ENCODE results near the gene F8A1.
"Not testable (repeated sequence)": the region's sequence is repeated elsewhere in the genome, so short reads cannot be mapped to it uniquely, and the experiment has no call there.

Gene F8A1

GRCh38 chrX:154890990-154891639 lies 5.0 kb downstream of the F8A1 start:
- H3K4me3 ChIP-seq (ENCODE audit: low read length) = no peak overlapping the region
- no peak for DNase-seq (ENCODE audit: low read depth)
- no peak for TF ChIP-seq CTCF (conservative IDR thresholded peaks at IDR 0.05; ENCODE audit: low read depth, low read length)

GRCh38 chrX:154892296-154892695 lies 6.1 kb downstream of the F8A1 start:
- TF ChIP-seq CTCF (conservative IDR thresholded peaks at IDR 0.05; ENCODE audit: low read depth, low read length) = no peak
- no peak for DNase-seq (ENCODE audit: low read depth)
- H3K4me3 ChIP-seq (ENCODE audit: low read length) = no peak overlapping the region

- DNase-seq (ENCODE audit: low read depth) = no peak
- H3K4me3 ChIP-seq (ENCODE audit: low read length) = no peak overlapping the region
- no peak for TF ChIP-seq CTCF (conservative IDR thresholded peaks at IDR 0.05; ENCODE audit: low read depth, low read length)
Observed at GRCh38 chrX:154900323-154900722, 14.2 kb downstream of the F8A1 start.

GRCh38 chrX:154902408-154902807 lies 16.3 kb downstream of the F8A1 start:
- no peak overlapping the region for H3K4me3 ChIP-seq (ENCODE audit: low read length)
- no peak for TF ChIP-seq CTCF (conservative IDR thresholded peaks at IDR 0.05; ENCODE audit: low read depth, low read length)
- no peak for DNase-seq (ENCODE audit: low read depth)

GRCh38 chrX:154908821-154909220 lies 22.7 kb downstream of the F8A1 start:
- DNase-seq (ENCODE audit: low read depth) = no peak
- TF ChIP-seq CTCF (conservative IDR thresholded peaks at IDR 0.05; ENCODE audit: low read depth, low read length) = no peak
- no peak overlapping the region for H3K4me3 ChIP-seq (ENCODE audit: low read length)

GRCh38 chrX:154910048-154910447 lies 23.9 kb downstream of the F8A1 start:
- not testable (repeated sequence) for DNase-seq (ENCODE audit: low read depth); H3K4me3 ChIP-seq (ENCODE audit: low read length)

GRCh38 chrX:154910528-154910927 lies 24.4 kb downstream of the F8A1 start:
- not testable (repeated sequence) for H3K4me3 ChIP-seq (ENCODE audit: low read length); DNase-seq (ENCODE audit: low read depth)

GRCh38 chrX:154914052-154914451 lies 27.9 kb downstream of the F8A1 start:
- no peak for TF ChIP-seq CTCF (conservative IDR thresholded peaks at IDR 0.05; ENCODE audit: low read depth, low read length)
- H3K4me3 ChIP-seq (ENCODE audit: low read length) = no peak overlapping the region
- DNase-seq (ENCODE audit: low read depth) = no peak
